B cell (primary cell): ENCODE data around the gene FRMPD1. TPM values are rescaled to one million over a fixed set of nuclear protein-coding genes. Genes with fewer than 3 reads are reported as not detected.

Experiments
- ATAC-seq: fragments of 200-7000 bp; cut with Tn5 transposase; one replicate; pipeline ENCODE4 v1.10.0; 2021; ENCODE audit warnings: low read depth, mild to moderate bottlenecking, moderate number of reproducible peaks, moderate library complexity
- CTCF ChIA-PET: fragments of 350-600 bp; sonication (Branson Sonifier 250); formaldehyde crosslinking; loops from one replicate; lab custom pipeline; 2021; ENCODE audit warnings: antibody characterized with exemption, inconsistent platforms; lab: Charles Lee
- POLR2A ChIA-PET: fragments of 350-600 bp; sonication (Branson Sonifier 250); formaldehyde crosslinking; loops from one replicate; lab custom pipeline; 2021; ENCODE audit warnings: antibody characterized with exemption; lab: Charles Lee
- DNase-seq: peaks from one replicate; pipeline ENCODE4 v3.0.0; 2013
- H2AFZ ChIP-seq: 2 replicates; pipeline ENCODE4 v1.6.1; 2012; ENCODE audit warnings: mild to moderate bottlenecking, low read depth, low read length; ENCODE audit not compliant: insufficient read depth, poor library complexity, severe bottlenecking
- H3K27ac ChIP-seq, 2 donors: 1 replicate in 1 of 2; 2 replicates in 1 of 2; pipeline ENCODE4 v1.5.1; 2012 to 2013; ENCODE audit warnings: low read length in 2 of 2, mild to moderate bottlenecking in 2 of 2, moderate library complexity in 1 of 2
- H3K27me3 ChIP-seq, 4 experiments: fragments of 200-600 bp in 1 of 4; sonication (generic) in 1 of 4; replicated peaks in 1 of 4; 1 replicate in 2 of 4; 2 replicates in 2 of 4; pipeline versions ENCODE4 v1.6.1 to v1.7.0; 2013 to 2016; ENCODE audit warnings: low read length in 3 of 4, mild to moderate bottlenecking in 2 of 4, mixed read lengths in 1 of 4, moderate library complexity in 1 of 4; ENCODE audit not compliant: insufficient read depth in 4 of 4, control insufficient read depth in 3 of 4; ENCODE audit errors: control extremely low read depth in 1 of 4
- H3K36me3 ChIP-seq, 2 experiments: replicated peaks in 1 of 2; 1 replicate in 1 of 2; 2 replicates in 1 of 2; pipeline versions ENCODE4 v1.6.1 to v1.7.1; 2013; ENCODE audit warnings: low read length in 1 of 2; ENCODE audit not compliant: insufficient read depth in 2 of 2, control insufficient read depth in 1 of 2; ENCODE audit errors: control extremely low read depth in 1 of 2, extremely low read depth in 1 of 2
- H3K4me1 ChIP-seq, 2 donors: fragments of 200-600 bp in 1 of 2; sonication (generic) in 1 of 2; 1 replicate in 1 of 2; 2 replicates in 1 of 2; pipeline versions ENCODE4 v1.5.1 to v1.6.1; 2013 to 2017; ENCODE audit warnings: low read length in 2 of 2; ENCODE audit not compliant: control insufficient read depth in 2 of 2, insufficient read depth in 2 of 2
- H3K4me2 ChIP-seq: replicated peaks from 2 replicates; pipeline ENCODE3; 2012; ENCODE audit warnings: mild to moderate bottlenecking, low read depth, low read length; ENCODE audit not compliant: poor library complexity, severe bottlenecking
- H3K4me3 ChIP-seq, 5 experiments: fragments of 200-600 bp in 1 of 5; sonication (generic) in 1 of 5; 1 replicate in 3 of 5; 2 replicates in 2 of 5; pipeline versions ENCODE4 v1.5.1 to v1.7.0; 2011 to 2016; ENCODE audit warnings: low read length in 4 of 5, mild to moderate bottlenecking in 4 of 5, low read depth in 2 of 5, control low read depth in 1 of 5, moderate library complexity in 1 of 5; ENCODE audit not compliant: insufficient read depth in 1 of 5; ENCODE audit errors: control extremely low read depth in 1 of 5, extremely low read depth in 1 of 5
- H3K79me2 ChIP-seq: fragments of 200-600 bp; sonication (generic); one replicate; pipeline ENCODE4 v1.6.0; 2016; ENCODE audit warnings: low read length; ENCODE audit not compliant: control insufficient read depth, insufficient read depth
- H3K9ac ChIP-seq: fragments of 200-600 bp; sonication (generic); 2 replicates; pipeline ENCODE4 v1.6.1; 2017; ENCODE audit warnings: mild to moderate bottlenecking, low read length, moderate library complexity
- H3K9me3 ChIP-seq, 3 donors: one replicate each; pipeline versions ENCODE4 v1.6.1 to v1.7.1; 2013; ENCODE audit warnings: low read length in 2 of 3; ENCODE audit not compliant: control insufficient read depth in 2 of 3, insufficient read depth in 1 of 3; ENCODE audit errors: control extremely low read depth in 1 of 3
- H4K20me1 ChIP-seq: 2 replicates; pipeline ENCODE4 v1.6.0; 2012; ENCODE audit warnings: mild to moderate bottlenecking, low read length; ENCODE audit not compliant: insufficient read depth, control insufficient read depth, poor library complexity, severe bottlenecking
- H3K27ac Mint-ChIP-seq: one replicate; pipeline ENCODE4 v1.8.0; 2021; ENCODE audit warnings: mixed read lengths
- H3K27me3 Mint-ChIP-seq: one replicate; pipeline ENCODE4 v1.8.0; 2021; ENCODE audit warnings: mixed read lengths
- H3K4me1 Mint-ChIP-seq: one replicate; pipeline ENCODE4 v1.8.0; 2021; ENCODE audit warnings: mixed read lengths
- H3K4me3 Mint-ChIP-seq: one replicate; pipeline ENCODE4 v1.8.0; 2021; ENCODE audit warnings: mixed read lengths
- H3K9me3 Mint-ChIP-seq: one replicate; pipeline ENCODE4 v1.8.0; 2022; ENCODE audit warnings: mixed read lengths; ENCODE audit not compliant: insufficient read depth
- EZH2 ChIP-seq: IDR thresholded peaks from 2 replicates; pipeline ENCODE4 v1.6.1; 2012; ENCODE audit warnings: borderline replicate concordance, low read depth, mild to moderate bottlenecking, moderate library complexity, low read length; ENCODE audit not compliant: insufficient read depth, poor library complexity, severe bottlenecking
- WGBS: methylation state at CpG from one replicate; pipeline ENCODE4 v1.1.5; 2013; ENCODE audit warnings: missing lambda C conversion rate; ENCODE audit not compliant: insufficient coverage; 5-methylcytosine and 5-hydroxymethylcytosine counted together
- intact Hi-C: fragments of 100-400 bp; cut with micrococcal nuclease; formaldehyde crosslinking; loops from one replicate; pipeline ENCODE4 v1.10.0; 2022
- polyA plus RNA-seq: library from polyadenylated mRNA; depleted of rRNA; stranded (reverse); fragments of >200 nt; gene quantifications from 2 replicates; pipeline ENCODE4 v1.2.3, GENCODE V29; 2012
- total RNA-seq, 2 donors: library from RNA; stranded (reverse); fragments of 120-200 nt in 1 of 2; gene quantifications; 1 replicate in 1 of 2; 2 replicates in 1 of 2; pipeline versions ENCODE4 v1.2.3 to v1.2.4, GENCODE V29; 2013 to 2022
- TF ChIP-seq, protein P1 (sequence below): fragments of 200-600 bp; IDR thresholded peaks from one replicate; pipeline ENCODE4 v1.8.0; 2022; ENCODE audit warnings: antibody characterized with exemption, mild to moderate bottlenecking

Gene FRMPD1
- total and polyA plus RNA-seq, 2 donors (not counting 1 experiment from before 2014, with no cell fraction given), result 0.05 TPM; not detected in 1

DNA sequence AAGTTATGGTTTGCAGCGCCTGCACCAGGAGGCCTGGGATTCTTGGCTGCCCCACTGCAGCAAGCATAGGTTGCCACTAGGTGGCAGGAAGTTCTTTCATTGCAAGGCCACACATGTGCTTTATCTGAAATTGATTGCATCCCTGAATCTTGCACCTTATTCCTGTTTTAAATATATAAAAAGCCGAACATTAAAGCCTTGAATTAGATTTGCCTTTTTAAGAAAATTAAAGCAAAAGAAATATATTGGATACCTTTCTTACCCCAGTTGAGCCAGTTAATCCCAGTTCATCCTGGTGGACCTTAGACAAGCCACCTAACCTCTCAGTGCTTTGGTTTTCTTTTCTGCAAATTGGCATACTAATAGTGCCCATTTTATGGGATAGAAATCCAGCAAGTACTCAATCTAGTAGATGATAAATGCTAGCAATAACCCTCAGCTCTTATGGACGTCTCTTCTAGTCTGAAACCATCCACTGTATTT is 96.6 kb downstream of the FRMPD1 start:
- Histone ChIP-seq H3K27me3 (peaks cover 0 to 5% (median 0%) of the 10 kb centered on the region in 4 experiments), H2AFZ (no peak overlapping the region), H3K79me2 (no peaks in the 10 kb centered on the region), H3K4me1 (no peaks in the 10 kb centered on the region), H3K4me2 (no peak overlapping the region), H3K9ac (no peak overlapping the region), H3K36me3 (no peaks in the 10 kb centered on the region), H3K27ac (no peak overlapping the region), H3K4me3 (no peak overlapping the region), H3K9me3 (no peaks in the 10 kb centered on the region), H4K20me1 (no peaks in the 10 kb centered on the region)
- H3K27ac Mint-ChIP-seq, result no peak overlapping the region
- H3K9me3 Mint-ChIP-seq, result no peaks in the 10 kb centered on the region
- no peak overlapping the region for H3K4me3 Mint-ChIP-seq
- 38% methylated on average over 1 of the region's 3 CpGs for WGBS
- CTCF ChIA-PET, result no interaction called here
- peak; percentile 65 for DNase-seq
- no peaks in the 10 kb centered on the region for H3K4me1 Mint-ChIP-seq
- POLR2A ChIA-PET, result no interaction called here
- peak; percentile 80 for ATAC-seq
- TF ChIP-seq, protein P1, sequence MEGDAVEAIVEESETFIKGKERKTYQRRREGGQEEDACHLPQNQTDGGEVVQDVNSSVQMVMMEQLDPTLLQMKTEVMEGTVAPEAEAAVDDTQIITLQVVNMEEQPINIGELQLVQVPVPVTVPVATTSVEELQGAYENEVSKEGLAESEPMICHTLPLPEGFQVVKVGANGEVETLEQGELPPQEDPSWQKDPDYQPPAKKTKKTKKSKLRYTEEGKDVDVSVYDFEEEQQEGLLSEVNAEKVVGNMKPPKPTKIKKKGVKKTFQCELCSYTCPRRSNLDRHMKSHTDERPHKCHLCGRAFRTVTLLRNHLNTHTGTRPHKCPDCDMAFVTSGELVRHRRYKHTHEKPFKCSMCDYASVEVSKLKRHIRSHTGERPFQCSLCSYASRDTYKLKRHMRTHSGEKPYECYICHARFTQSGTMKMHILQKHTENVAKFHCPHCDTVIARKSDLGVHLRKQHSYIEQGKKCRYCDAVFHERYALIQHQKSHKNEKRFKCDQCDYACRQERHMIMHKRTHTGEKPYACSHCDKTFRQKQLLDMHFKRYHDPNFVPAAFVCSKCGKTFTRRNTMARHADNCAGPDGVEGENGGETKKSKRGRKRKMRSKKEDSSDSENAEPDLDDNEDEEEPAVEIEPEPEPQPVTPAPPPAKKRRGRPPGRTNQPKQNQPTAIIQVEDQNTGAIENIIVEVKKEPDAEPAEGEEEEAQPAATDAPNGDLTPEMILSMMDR, result peak; percentile 92
- TF ChIP-seq EZH2, result no peak
- H3K27me3 Mint-ChIP-seq, result no peaks in the 10 kb centered on the region
- intact Hi-C loops, result loop anchor here (1.0 to 10.0 kb wide), 3 partner anchors 93 to 265 kb away; partner anchors contain the start of gene FRMPD1

DNA sequence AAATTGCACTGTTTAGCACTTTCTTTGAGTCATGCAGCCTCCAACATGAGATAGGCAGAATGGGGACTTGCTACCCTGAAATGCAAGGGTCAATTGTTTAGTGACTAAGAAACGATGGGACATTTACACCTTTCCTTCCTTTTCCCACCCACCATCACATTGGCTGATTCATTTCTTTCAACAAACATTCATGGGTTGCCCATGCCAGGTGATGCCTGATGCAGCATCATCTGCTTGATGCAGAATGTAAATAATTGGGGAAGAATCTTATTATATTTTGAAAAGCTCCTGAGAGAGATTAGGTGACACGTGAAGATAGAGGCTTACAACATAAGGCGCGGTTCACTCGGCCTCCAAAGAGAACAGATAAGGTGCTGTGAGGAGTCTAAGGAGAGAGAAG is 98.4 kb downstream of the FRMPD1 start:
- H3K9me3 Mint-ChIP-seq, result no peaks in the 10 kb centered on the region
- 90% methylated on average over 5 of the region's 5 CpGs for WGBS
- peaks cover 0 to 4% (median 0%) of the 10 kb centered on the region in 3 donors for H3K9me3 ChIP-seq
- H3K27ac ChIP-seq, result no peak overlapping the region
- H2AFZ ChIP-seq, result no peak overlapping the region
- H3K4me2 ChIP-seq, result no peak overlapping the region
- no peak overlapping the region for H3K27ac Mint-ChIP-seq
- no peaks in the 10 kb centered on the region for H3K36me3 ChIP-seq
- no peaks in the 10 kb centered on the region for H4K20me1 ChIP-seq
- ChIA-PET POLR2A (no interaction called here), CTCF (interaction anchor here (1.2 to 1.4 kb wide), 2 partner anchors 8 to 15 kb away, joined by 3 to 4 read pairs; no protein-coding TSS in a partner anchor)
- intact Hi-C loops, result loop anchor here (10.0 kb wide), 1 partner anchor 94 kb away; the partner anchor contains the start of gene FRMPD1
- no peak overlapping the region for H3K9ac ChIP-seq
- H3K79me2 ChIP-seq, result peaks cover 15% of the 10 kb centered on the region
- H3K4me3 Mint-ChIP-seq, result no peak overlapping the region
- DNase-seq (no peak), ATAC-seq (no peak)
- no peak overlapping the region for H3K4me3 ChIP-seq
- H3K27me3 ChIP-seq, result peaks cover 0 to 5% (median 0%) of the 10 kb centered on the region in 4 experiments
- no peak for TF ChIP-seq EZH2
- TF ChIP-seq, protein P1, result no peak
- H3K4me1 Mint-ChIP-seq, result peaks cover 12% of the 10 kb centered on the region
- H3K4me1 ChIP-seq, result peaks cover 6 to 11% of the 10 kb centered on the region in 2 donors
- no peaks in the 10 kb centered on the region for H3K27me3 Mint-ChIP-seq
